HepG2 (cell line): ENCODE results near the gene ATP5MG. TPM values are rescaled to one million over a fixed set of nuclear protein-coding genes. Genes with fewer than 3 reads are reported as not detected.

ENCODE experiments used
- ARHGAP35 ChIP-seq: sonication (generic); formaldehyde crosslinking; IDR thresholded peaks from 2 replicates; pipeline ENCODE4 v1.9.0; 2022; ENCODE audit warnings: mild to moderate bottlenecking, inconsistent platforms, moderate library complexity, missing genetic modification reagents, borderline replicate concordance
- CCDC6 ChIP-seq: sonication (generic); formaldehyde crosslinking; IDR thresholded peaks from 2 replicates; pipeline ENCODE4 v1.8.1; 2022; ENCODE audit warnings: mild to moderate bottlenecking, missing genetic modification reagents, moderate library complexity
- ETV5 ChIP-seq: IDR thresholded peaks from 2 replicates; pipeline ENCODE4 v1.6.1; 2018; ENCODE audit warnings: missing biosample characterization, missing genetic modification reagents, inconsistent platforms, borderline replicate concordance
- GABPB1 ChIP-seq: IDR thresholded peaks from 2 replicates; pipeline ENCODE4 v1.6.1; 2016; ENCODE audit warnings: mild to moderate bottlenecking, missing genetic modification reagents, moderate library complexity, missing compliant biosample characterization
- HCFC1 ChIP-seq: fragments of 150-350 bp; IDR thresholded peaks from 2 replicates; pipeline ENCODE4 v1.6.1; 2014; ENCODE audit warnings: low read depth, low read length
- KDM6A ChIP-seq: IDR thresholded peaks from 2 replicates; pipeline ENCODE4 v1.6.1; 2016; ENCODE audit warnings: low read depth
- MIXL1 ChIP-seq: IDR thresholded peaks from 2 replicates; pipeline ENCODE4 v1.6.1; 2016
- NR2C2 ChIP-seq: sonication (generic); formaldehyde crosslinking; IDR thresholded peaks from 2 replicates; pipeline ENCODE4 v1.4.0; 2020; ENCODE audit warnings: missing genetic modification reagents, mild to moderate bottlenecking, moderate library complexity, borderline replicate concordance
- NR2F1 ChIP-seq, 2 experiments: fragments of 450-650 bp in 1 of 2; formaldehyde crosslinking in 1 of 2; IDR thresholded peaks; 2 replicates each; pipeline versions ENCODE4 v1.5.0 to v1.6.1; 2016 to 2020; ENCODE audit warnings: mild to moderate bottlenecking in 1 of 2, missing compliant biosample characterization in 1 of 2, missing genetic modification reagents in 1 of 2, moderate library complexity in 1 of 2
- RARA ChIP-seq: IDR thresholded peaks from 2 replicates; pipeline ENCODE4 v1.6.1; 2016; ENCODE audit warnings: missing genetic modification reagents, missing compliant biosample characterization
- SAP130 ChIP-seq: IDR thresholded peaks from 2 replicates; pipeline ENCODE4 v1.6.1; 2016; ENCODE audit warnings: low read depth
- SOX13 ChIP-seq, 3 experiments: fragments of 450-650 bp in 1 of 3; sonication (generic) in 1 of 3; formaldehyde crosslinking in 1 of 3; IDR thresholded peaks in 2 of 3; conservative IDR thresholded peaks in 1 of 3; 2 replicates each; pipeline versions ENCODE4 v1.5.0 to v1.6.1; 2016 to 2020; ENCODE audit warnings: antibody characterized with exemption in 1 of 3, mild to moderate bottlenecking in 1 of 3, missing compliant biosample characterization in 1 of 3, missing genetic modification reagents in 1 of 3, moderate library complexity in 1 of 3
- ZFY ChIP-seq: sonication (generic); formaldehyde crosslinking; IDR thresholded peaks from 2 replicates; pipeline ENCODE4 v1.4.0; 2020; ENCODE audit warnings: missing genetic modification reagents
- ZNF180 ChIP-seq: sonication (generic); formaldehyde crosslinking; IDR thresholded peaks from 2 replicates; pipeline ENCODE4 v1.4.0; 2020; ENCODE audit warnings: low read depth, missing genetic modification reagents, borderline replicate concordance
- ZNF24 ChIP-seq: fragments of 450-650 bp; IDR thresholded peaks from 2 replicates; pipeline ENCODE4 v1.6.1; 2017; ENCODE audit warnings: antibody characterized with exemption, mild to moderate bottlenecking
- polyA plus RNA-seq, 8 experiments: library from polyadenylated mRNA; depleted of rRNA in 3 of 8; stranded (reverse) in 7 of 8; unstranded in 1 of 8; fragments of >200 nt; fragmentation: Illumina TruSeq in 4 of 8; extraction: Trizol in 4 of 8; gene quantifications; 2 replicates each; pipeline versions ENCODE4 v1.2.1 to v1.2.3, GENCODE V29; 2011 to 2016; ENCODE audit warnings: low read depth in 4 of 8, missing spikeins in 1 of 8, mixed read lengths in 1 of 8; ENCODE audit not compliant: insufficient read depth in 1 of 8
- total RNA-seq, 5 experiments: library from RNA; depleted of rRNA; stranded (reverse); fragments of >200 nt; fragmentation: Illumina TruSeq; extraction: Trizol; gene quantifications; 2 replicates each; pipeline ENCODE4 v1.2.3, GENCODE V29; 2016; ENCODE audit warnings: low read depth in 1 of 5
- TF ChIP-seq, protein P1 (sequence below): sonication (generic); formaldehyde crosslinking; IDR thresholded peaks from 2 replicates; pipeline ENCODE4 v1.8.0; 2022; ENCODE audit warnings: missing genetic modification reagents, mild to moderate bottlenecking, moderate library complexity, borderline replicate concordance
- TF ChIP-seq, protein P2 (sequence below): sonication (generic); formaldehyde crosslinking; IDR thresholded peaks from 2 replicates; pipeline ENCODE4 v1.5.1; 2020; ENCODE audit warnings: mild to moderate bottlenecking, missing genetic modification reagents, moderate library complexity
- TF ChIP-seq, protein P3 (sequence below): sonication (generic); formaldehyde crosslinking; IDR thresholded peaks from 2 replicates; pipeline ENCODE4 v1.4.0; 2020; ENCODE audit warnings: mild to moderate bottlenecking, low read depth, missing genetic modification reagents
- TF ChIP-seq, protein P4 (sequence below): sonication (generic); formaldehyde crosslinking; IDR thresholded peaks from 2 replicates; pipeline ENCODE4 v1.4.0; 2020; ENCODE audit warnings: missing genetic modification reagents

Gene ATP5MG
- total and polyA plus RNA-seq, 2 of the 13 experiments (the other 11 are each of a cell fraction or from before 2014, with no cell fraction given), result 260 to 320 TPM

DNA sequence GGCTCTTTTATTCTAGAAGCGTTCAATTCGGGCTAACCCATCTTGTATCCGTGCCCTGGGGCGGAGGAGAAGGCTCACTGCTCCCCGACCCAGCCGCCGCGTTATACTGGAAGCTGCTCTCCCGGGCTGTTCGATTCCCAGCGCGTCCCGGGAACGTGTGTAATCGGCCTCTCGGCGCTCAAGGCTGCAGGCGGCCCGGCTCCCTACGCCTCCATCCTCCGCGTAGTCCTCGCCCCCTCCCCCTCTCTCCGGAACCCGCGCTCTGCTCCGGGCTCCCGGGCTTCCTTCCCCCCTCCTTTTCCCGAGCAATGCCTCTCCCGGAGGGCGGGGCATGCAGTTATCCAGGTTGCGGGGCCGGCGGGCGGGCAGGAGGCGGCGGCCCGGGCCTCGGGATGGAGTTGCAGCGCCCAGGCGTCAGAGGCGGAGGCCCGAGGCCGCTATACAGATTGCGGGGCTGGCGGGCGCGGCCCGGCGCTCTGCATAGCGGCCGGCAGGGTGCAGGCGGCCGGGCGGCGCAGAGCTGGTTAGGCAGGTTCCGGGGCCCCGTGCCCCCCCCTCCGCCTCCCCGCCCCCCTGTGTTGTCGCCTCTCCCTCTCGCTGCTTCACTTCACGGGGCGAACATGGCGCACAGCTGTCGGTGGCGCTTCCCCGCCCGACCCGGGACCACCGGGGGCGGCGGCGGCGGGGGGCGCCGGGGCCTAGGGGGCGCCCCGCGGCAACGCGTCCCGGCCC is 34.7 kb downstream of the ATP5MG start, which contains the start of gene KMT2A (continued):
- TF ChIP-seq, protein P1, sequence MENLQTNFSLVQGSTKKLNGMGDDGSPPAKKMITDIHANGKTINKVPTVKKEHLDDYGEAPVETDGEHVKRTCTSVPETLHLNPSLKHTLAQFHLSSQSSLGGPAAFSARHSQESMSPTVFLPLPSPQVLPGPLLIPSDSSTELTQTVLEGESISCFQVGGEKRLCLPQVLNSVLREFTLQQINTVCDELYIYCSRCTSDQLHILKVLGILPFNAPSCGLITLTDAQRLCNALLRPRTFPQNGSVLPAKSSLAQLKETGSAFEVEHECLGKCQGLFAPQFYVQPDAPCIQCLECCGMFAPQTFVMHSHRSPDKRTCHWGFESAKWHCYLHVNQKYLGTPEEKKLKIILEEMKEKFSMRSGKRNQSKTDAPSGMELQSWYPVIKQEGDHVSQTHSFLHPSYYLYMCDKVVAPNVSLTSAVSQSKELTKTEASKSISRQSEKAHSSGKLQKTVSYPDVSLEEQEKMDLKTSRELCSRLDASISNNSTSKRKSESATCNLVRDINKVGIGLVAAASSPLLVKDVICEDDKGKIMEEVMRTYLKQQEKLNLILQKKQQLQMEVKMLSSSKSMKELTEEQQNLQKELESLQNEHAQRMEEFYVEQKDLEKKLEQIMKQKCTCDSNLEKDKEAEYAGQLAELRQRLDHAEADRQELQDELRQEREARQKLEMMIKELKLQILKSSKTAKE (CRISPR knock-in tag), result peak; percentile 44; the same call in 1 of the 2 replicates
- TF ChIP-seq MIXL1 (CRISPR knock-in tag) (peak; percentile 36; the same call in 1 of the 2 replicates), SAP130 (peak; percentile 87), NR2C2 (CRISPR knock-in tag) (peak; percentile 46; the same call in 1 of the 2 replicates), ZFY (CRISPR knock-in tag) (peak; percentile 71; the same call in 1 of the 2 replicates), KDM6A (CRISPR knock-in tag) (no peak), ZNF180 (CRISPR knock-in tag) (no peak), NR2F1 (CRISPR knock-in tag; IDR thresholded peaks at IDR 0.05) (peak in 1 of 2 experiments; percentile 48; a peak in 1 of 4 replicates), ZNF24 (0 out of 2 replicates have a peak, but pooled peaks have one; percentile 20), ARHGAP35 (CRISPR knock-in tag) (no peak), GABPB1 (CRISPR knock-in tag) (peak; percentile 76; the same call in 1 of the 2 replicates), ETV5 (peak; percentile 87), CCDC6 (CRISPR knock-in tag) (peak; percentile 78; the same call in 1 of the 2 replicates), HCFC1 (peak; percentile 76), SOX13 (IDR thresholded peaks at IDR 0.05) (no peak), SOX13 (CRISPR knock-in tag; conservative IDR thresholded peaks at IDR 0.05 in 1 of 2, IDR thresholded peaks at IDR 0.05 in 1 of 2) (peak in 1 of 2 experiments; percentile 37; a peak in 2 of 4 replicates), RARA (CRISPR knock-in tag) (no peak; the same call in 1 of the 2 replicates)
- TF ChIP-seq, protein P2, sequence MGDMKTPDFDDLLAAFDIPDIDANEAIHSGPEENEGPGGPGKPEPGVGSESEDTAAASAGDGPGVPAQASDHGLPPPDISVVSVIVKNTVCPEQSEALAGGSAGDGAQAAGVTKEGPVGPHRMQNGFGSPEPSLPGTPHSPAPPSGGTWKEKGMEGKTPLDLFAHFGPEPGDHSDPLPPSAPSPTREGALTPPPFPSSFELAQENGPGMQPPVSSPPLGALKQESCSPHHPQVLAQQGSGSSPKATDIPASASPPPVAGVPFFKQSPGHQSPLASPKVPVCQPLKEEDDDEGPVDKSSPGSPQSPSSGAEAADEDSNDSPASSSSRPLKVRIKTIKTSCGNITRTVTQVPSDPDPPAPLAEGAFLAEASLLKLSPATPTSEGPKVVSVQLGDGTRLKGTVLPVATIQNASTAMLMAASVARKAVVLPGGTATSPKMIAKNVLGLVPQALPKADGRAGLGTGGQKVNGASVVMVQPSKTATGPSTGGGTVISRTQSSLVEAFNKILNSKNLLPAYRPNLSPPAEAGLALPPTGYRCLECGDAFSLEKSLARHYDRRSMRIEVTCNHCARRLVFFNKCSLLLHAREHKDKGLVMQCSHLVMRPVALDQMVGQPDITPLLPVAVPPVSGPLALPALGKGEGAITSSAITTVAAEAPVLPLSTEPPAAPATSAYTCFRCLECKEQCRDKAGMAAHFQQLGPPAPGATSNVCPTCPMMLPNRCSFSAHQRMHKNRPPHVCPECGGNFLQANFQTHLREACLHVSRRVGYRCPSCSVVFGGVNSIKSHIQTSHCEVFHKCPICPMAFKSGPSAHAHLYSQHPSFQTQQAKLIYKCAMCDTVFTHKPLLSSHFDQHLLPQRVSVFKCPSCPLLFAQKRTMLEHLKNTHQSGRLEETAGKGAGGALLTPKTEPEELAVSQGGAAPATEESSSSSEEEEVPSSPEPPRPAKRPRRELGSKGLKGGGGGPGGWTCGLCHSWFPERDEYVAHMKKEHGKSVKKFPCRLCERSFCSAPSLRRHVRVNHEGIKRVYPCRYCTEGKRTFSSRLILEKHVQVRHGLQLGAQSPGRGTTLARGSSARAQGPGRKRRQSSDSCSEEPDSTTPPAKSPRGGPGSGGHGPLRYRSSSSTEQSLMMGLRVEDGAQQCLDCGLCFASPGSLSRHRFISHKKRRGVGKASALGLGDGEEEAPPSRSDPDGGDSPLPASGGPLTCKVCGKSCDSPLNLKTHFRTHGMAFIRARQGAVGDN, result peak; percentile 56; the same call in 1 of the 2 replicates
- TF ChIP-seq, protein P3, sequence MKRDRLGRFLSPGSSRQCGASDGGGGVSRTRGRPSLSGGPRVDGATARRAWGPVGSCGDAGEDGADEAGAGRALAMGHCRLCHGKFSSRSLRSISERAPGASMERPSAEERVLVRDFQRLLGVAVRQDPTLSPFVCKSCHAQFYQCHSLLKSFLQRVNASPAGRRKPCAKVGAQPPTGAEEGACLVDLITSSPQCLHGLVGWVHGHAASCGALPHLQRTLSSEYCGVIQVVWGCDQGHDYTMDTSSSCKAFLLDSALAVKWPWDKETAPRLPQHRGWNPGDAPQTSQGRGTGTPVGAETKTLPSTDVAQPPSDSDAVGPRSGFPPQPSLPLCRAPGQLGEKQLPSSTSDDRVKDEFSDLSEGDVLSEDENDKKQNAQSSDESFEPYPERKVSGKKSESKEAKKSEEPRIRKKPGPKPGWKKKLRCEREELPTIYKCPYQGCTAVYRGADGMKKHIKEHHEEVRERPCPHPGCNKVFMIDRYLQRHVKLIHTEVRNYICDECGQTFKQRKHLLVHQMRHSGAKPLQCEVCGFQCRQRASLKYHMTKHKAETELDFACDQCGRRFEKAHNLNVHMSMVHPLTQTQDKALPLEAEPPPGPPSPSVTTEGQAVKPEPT, result no peak
- TF ChIP-seq, protein P4, sequence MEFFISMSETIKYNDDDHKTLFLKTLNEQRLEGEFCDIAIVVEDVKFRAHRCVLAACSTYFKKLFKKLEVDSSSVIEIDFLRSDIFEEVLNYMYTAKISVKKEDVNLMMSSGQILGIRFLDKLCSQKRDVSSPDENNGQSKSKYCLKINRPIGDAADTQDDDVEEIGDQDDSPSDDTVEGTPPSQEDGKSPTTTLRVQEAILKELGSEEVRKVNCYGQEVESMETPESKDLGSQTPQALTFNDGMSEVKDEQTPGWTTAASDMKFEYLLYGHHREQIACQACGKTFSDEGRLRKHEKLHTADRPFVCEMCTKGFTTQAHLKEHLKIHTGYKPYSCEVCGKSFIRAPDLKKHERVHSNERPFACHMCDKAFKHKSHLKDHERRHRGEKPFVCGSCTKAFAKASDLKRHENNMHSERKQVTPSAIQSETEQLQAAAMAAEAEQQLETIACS (CRISPR knock-in tag), result no peak; the same call in 1 of the 2 replicates
